K562 (cell line): ENCODE results near the gene BAG1. TPM values are rescaled to one million over a fixed set of nuclear protein-coding genes. Genes with fewer than 3 reads are reported as not detected.

Source experiments
- CBFA2T3 ChIP-seq: fragments of 450-650 bp; IDR thresholded peaks from 2 replicates; pipeline ENCODE4 v1.6.1; 2017
- IFI16 ChIP-seq: fragments of 250-450 bp; sonication (Bioruptor Pico); IDR thresholded peaks from 2 replicates; pipeline ENCODE4 v2.1.2; 2022; ENCODE audit warnings: mild to moderate bottlenecking, inconsistent platforms
- RBM15 ChIP-seq: fragments of 200-400 bp; formaldehyde crosslinking; IDR thresholded peaks from 2 replicates; pipeline ENCODE4 v1.6.1; 2018; ENCODE audit warnings: mild to moderate bottlenecking, low read length, moderate library complexity; ENCODE audit not compliant: insufficient read depth
- SNIP1 ChIP-seq: fragments of 450-650 bp; IDR thresholded peaks from 2 replicates; pipeline ENCODE4 v1.7.1; 2017; ENCODE audit warnings: low read depth, mild to moderate bottlenecking
- SP1 ChIP-seq: sonication (generic); formaldehyde crosslinking; IDR thresholded peaks from 2 replicates; pipeline ENCODE4 v1.8.1; 2022; ENCODE audit warnings: mild to moderate bottlenecking, missing genetic modification reagents
- TCFL5 ChIP-seq: fragments of 250-450 bp; sonication (Bioruptor Pico); conservative IDR thresholded peaks from 2 replicates; pipeline ENCODE4 v1.6.1; 2021; ENCODE audit warnings: mild to moderate bottlenecking, moderate library complexity, matching md5 sums
- ZNF384 ChIP-seq: IDR thresholded peaks from 2 replicates; pipeline ENCODE4 v1.6.1; 2012; ENCODE audit warnings: low read depth, low read length, improper control_type of control experiment
- ZZZ3 ChIP-seq: fragments of 450-650 bp; IDR thresholded peaks from 2 replicates; pipeline ENCODE4 v1.6.1; 2016; ENCODE audit warnings: antibody characterized with exemption, mild to moderate bottlenecking, moderate library complexity
- polyA plus RNA-seq, 8 experiments: library from polyadenylated mRNA; depleted of rRNA in 4 of 8; stranded (reverse) in 5 of 8; unstranded in 3 of 8; fragments of >200 nt; fragmentation: Nextera tagmentation in 2 of 8; fragmentation: Illumina TruSeq in 1 of 8; extraction: Ambion mirVana in 2 of 8; extraction: Trizol in 1 of 8; gene quantifications; 2 replicates each; pipeline versions ENCODE4 v1.2.1 to v1.2.3, GENCODE V29; 2011 to 2014; ENCODE audit warnings: inconsistent platforms in 1 of 8, missing spikeins in 1 of 8
- total RNA-seq, 7 experiments: library from RNA; depleted of rRNA in 6 of 7; stranded (reverse); fragments of >200 nt in 6 of 7; fragmentation: Illumina TruSeq in 2 of 7; extraction: Trizol in 2 of 7; gene quantifications; 2 replicates each; pipeline versions ENCODE4 v1.2.1 to v1.2.3, GENCODE V29; 2011 to 2021; ENCODE audit warnings: low replicate concordance in 1 of 7
- TF ChIP-seq, protein P1 (sequence below): fragments of 450-650 bp; formaldehyde crosslinking; IDR thresholded peaks from 2 replicates; pipeline ENCODE4 v1.4.0; 2022; ENCODE audit warnings: missing genetic modification characterization
- TF ChIP-seq, protein P2 (sequence below), 2 experiments: fragments of 250-450 bp in 1 of 2; fragments of 450-650 bp in 1 of 2; sonication (Bioruptor Pico) in 1 of 2; IDR thresholded peaks; 2 replicates each; pipeline versions ENCODE4 v1.6.1 to v1.8.0; 2016 to 2021; ENCODE audit warnings: mild to moderate bottlenecking in 2 of 2, moderate library complexity in 2 of 2, missing compliant biosample characterization in 1 of 2, missing genetic modification characterization in 1 of 2
- TF ChIP-seq, protein P3 (sequence below): sonication (generic); formaldehyde crosslinking; IDR thresholded peaks from 2 replicates; pipeline ENCODE4 v1.8.1; 2023; ENCODE audit warnings: mild to moderate bottlenecking, missing genetic modification reagents, moderate library complexity
- TF ChIP-seq, protein P4 (sequence below): fragments of 450-650 bp; IDR thresholded peaks from 2 replicates; pipeline ENCODE4 v1.7.1; 2018; ENCODE audit warnings: mild to moderate bottlenecking, low read depth; ENCODE audit not compliant: partially characterized antibody
- TF ChIP-seq, protein P5 (sequence below), 3 experiments: fragments of 200-800 bp in 1 of 3; fragments of 250-450 bp in 1 of 3; fragments of 450-650 bp in 1 of 3; sonication (Bioruptor Pico) in 1 of 3; sonication (Bioruptor generic) in 1 of 3; formaldehyde crosslinking in 1 of 3; IDR thresholded peaks; 2 replicates each; pipeline versions ENCODE4 v1.6.1 to v1.8.0; 2016 to 2022; ENCODE audit warnings: mild to moderate bottlenecking in 2 of 3, missing genetic modification characterization in 2 of 3, missing compliant biosample characterization in 1 of 3, moderate library complexity in 1 of 3
- TF ChIP-seq, protein P6 (sequence below): fragments of 450-650 bp; IDR thresholded peaks from 2 replicates; pipeline ENCODE4 v1.6.1; 2017; ENCODE audit warnings: antibody characterized with exemption

The BAG1 gene
- total and polyA plus RNA-seq, 9 of the 15 experiments (the other 6 are each of a cell fraction or from before 2014, with no cell fraction given): 9.7 to 106 (median 56.9) TPM

DNA sequence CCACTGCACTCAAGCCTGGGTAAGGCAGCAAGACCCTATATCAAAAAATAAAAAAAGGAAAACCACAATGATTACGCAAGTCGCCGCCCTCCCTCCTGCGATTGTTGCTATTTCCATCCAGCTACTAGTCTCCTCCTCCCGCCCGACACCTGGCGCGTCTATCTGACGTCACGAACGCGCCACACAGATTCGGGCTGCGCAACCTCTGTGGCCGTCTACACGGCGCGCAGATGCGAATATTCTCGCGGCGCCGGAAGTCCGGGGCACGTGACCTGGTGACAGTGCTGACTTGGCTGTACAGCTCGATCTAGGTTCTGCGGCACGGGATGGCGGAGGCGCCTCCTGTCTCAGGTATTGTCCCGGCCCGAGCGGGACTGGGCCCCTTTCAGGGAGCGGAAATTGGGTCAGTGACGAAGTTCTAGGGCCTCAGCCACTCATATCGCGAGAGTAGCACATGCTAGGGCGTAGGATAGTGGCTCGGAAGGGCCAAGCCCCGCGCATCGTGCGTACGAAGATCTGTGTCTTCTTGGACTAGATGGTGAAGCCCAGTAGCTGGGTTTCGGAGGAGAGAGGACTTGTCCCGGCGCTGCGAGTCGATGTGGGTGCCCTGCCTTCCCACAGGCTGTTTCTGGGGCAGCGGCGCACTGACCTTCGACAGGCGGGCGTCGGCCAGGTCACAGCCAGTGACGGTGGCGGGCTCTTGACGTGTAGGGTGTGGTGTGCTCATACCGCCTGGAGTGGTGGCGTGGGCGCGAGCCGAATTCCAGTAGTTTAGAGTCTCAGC lies 25.9 kb upstream of the BAG1 start, which contains the start of gene NFX1 (continued):
- TF ChIP-seq, protein P1, sequence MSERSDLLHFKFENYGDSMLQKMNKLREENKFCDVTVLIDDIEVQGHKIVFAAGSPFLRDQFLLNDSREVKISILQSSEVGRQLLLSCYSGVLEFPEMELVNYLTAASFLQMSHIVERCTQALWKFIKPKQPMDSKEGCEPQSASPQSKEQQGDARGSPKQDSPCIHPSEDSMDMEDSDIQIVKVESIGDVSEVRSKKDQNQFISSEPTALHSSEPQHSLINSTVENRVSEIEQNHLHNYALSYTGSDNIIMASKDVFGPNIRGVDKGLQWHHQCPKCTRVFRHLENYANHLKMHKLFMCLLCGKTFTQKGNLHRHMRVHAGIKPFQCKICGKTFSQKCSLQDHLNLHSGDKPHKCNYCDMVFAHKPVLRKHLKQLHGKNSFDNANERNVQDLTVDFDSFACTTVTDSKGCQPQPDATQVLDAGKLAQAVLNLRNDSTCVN (CRISPR knock-in tag): no peak
- TF ChIP-seq, protein P2, sequence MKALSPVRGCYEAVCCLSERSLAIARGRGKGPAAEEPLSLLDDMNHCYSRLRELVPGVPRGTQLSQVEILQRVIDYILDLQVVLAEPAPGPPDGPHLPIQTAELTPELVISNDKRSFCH (CRISPR knock-in tag; IDR thresholded peaks at IDR 0.05): no peak
- TF ChIP-seq, protein P2 (tag; IDR thresholded peaks at IDR 0.05): no peak
- TF ChIP-seq ZNF384 (peak; percentile 7; the same call in 1 of the 2 replicates), IFI16 (CRISPR knock-in tag) (no peak), CBFA2T3 (peak; percentile 30), SNIP1 (no peak), SP1 (CRISPR knock-in tag) (peak; percentile 84), ZZZ3 (0 out of 2 replicates have a peak, but pooled peaks have one; percentile 64), TCFL5 (CRISPR knock-in tag) (no peak), RBM15 (no peak)
- TF ChIP-seq, protein P3, sequence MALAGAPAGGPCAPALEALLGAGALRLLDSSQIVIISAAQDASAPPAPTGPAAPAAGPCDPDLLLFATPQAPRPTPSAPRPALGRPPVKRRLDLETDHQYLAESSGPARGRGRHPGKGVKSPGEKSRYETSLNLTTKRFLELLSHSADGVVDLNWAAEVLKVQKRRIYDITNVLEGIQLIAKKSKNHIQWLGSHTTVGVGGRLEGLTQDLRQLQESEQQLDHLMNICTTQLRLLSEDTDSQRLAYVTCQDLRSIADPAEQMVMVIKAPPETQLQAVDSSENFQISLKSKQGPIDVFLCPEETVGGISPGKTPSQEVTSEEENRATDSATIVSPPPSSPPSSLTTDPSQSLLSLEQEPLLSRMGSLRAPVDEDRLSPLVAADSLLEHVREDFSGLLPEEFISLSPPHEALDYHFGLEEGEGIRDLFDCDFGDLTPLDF (CRISPR knock-in tag): 0 out of 2 replicates have a peak, but pooled peaks have one; percentile 19
- TF ChIP-seq, protein P4, sequence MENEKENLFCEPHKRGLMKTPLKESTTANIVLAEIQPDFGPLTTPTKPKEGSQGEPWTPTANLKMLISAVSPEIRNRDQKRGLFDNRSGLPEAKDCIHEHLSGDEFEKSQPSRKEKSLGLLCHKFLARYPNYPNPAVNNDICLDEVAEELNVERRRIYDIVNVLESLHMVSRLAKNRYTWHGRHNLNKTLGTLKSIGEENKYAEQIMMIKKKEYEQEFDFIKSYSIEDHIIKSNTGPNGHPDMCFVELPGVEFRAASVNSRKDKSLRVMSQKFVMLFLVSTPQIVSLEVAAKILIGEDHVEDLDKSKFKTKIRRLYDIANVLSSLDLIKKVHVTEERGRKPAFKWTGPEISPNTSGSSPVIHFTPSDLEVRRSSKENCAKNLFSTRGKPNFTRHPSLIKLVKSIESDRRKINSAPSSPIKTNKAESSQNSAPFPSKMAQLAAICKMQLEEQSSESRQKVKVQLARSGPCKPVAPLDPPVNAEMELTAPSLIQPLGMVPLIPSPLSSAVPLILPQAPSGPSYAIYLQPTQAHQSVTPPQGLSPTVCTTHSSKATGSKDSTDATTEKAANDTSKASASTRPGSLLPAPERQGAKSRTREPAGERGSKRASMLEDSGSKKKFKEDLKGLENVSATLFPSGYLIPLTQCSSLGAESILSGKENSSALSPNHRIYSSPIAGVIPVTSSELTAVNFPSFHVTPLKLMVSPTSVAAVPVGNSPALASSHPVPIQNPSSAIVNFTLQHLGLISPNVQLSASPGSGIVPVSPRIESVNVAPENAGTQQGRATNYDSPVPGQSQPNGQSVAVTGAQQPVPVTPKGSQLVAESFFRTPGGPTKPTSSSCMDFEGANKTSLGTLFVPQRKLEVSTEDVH: peak; percentile 88
- TF ChIP-seq, protein P5, sequence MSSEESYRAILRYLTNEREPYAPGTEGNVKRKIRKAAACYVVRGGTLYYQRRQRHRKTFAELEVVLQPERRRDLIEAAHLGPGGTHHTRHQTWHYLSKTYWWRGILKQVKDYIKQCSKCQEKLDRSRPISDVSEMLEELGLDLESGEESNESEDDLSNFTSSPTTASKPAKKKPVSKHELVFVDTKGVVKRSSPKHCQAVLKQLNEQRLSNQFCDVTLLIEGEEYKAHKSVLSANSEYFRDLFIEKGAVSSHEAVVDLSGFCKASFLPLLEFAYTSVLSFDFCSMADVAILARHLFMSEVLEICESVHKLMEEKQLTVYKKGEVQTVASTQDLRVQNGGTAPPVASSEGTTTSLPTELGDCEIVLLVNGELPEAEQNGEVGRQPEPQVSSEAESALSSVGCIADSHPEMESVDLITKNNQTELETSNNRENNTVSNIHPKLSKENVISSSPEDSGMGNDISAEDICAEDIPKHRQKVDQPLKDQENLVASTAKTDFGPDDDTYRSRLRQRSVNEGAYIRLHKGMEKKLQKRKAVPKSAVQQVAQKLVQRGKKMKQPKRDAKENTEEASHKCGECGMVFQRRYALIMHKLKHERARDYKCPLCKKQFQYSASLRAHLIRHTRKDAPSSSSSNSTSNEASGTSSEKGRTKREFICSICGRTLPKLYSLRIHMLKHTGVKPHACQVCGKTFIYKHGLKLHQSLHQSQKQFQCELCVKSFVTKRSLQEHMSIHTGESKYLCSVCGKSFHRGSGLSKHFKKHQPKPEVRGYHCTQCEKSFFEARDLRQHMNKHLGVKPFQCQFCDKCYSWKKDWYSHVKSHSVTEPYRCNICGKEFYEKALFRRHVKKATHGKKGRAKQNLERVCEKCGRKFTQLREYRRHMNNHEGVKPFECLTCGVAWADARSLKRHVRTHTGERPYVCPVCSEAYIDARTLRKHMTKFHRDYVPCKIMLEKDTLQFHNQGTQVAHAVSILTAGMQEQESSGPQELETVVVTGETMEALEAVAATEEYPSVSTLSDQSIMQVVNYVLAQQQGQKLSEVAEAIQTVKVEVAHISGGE (CRISPR knock-in tag; IDR thresholded peaks at IDR 0.05): peak in 1 of 3 experiments; percentile 51; a peak in 1 of 6 replicates
- TF ChIP-seq, protein P6, sequence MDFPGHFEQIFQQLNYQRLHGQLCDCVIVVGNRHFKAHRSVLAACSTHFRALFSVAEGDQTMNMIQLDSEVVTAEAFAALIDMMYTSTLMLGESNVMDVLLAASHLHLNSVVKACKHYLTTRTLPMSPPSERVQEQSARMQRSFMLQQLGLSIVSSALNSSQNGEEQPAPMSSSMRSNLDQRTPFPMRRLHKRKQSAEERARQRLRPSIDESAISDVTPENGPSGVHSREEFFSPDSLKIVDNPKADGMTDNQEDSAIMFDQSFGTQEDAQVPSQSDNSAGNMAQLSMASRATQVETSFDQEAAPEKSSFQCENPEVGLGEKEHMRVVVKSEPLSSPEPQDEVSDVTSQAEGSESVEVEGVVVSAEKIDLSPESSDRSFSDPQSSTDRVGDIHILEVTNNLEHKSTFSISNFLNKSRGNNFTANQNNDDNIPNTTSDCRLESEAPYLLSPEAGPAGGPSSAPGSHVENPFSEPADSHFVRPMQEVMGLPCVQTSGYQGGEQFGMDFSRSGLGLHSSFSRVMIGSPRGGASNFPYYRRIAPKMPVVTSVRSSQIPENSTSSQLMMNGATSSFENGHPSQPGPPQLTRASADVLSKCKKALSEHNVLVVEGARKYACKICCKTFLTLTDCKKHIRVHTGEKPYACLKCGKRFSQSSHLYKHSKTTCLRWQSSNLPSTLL: 0 out of 2 replicates have a peak, but pooled peaks have one; percentile 46
